ENCODE measurements around the gene ADAMTS19. TPM values are rescaled to one million over a fixed set of nuclear protein-coding genes. Genes with fewer than 3 reads are reported as not detected.
A peak's percentile ranks its signal among the peaks of the same experiment; 100 is the strongest.

ADAMTS19 gene
- total and polyA plus RNA-seq, 9 of the 15 experiments (the other 6 are each of a cell fraction or from before 2014, with no cell fraction given): not detected

DNA sequence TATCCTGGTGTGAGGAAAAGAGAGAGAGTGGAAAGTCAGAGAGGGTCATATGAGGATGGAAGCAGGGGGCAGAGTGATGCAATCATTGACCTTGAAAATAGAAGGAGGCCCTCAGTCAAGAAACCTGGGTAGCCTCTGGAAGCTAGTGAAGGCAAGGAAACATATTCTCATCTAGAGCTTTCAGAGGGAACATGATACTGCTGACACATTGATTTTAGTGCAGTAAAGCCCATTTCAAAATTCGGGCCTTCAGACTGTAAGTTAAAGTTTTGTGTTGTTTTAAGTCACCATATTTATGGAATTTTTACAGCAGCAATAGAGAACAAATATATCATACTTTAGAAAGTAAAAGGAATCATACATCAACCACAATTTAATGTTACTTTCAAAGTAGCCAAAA is 87.0 kb downstream of the ADAMTS19 start:
- Histone ChIP-seq H3K9me1 (ENCODE audit: control insufficient read depth, insufficient read depth, low read length) (no peaks in the 10 kb centered on the region), H3K9ac (ENCODE audit: insufficient read depth in 1 of 2, low read depth in 2 of 2, low read length in 2 of 2) (no peak overlapping the region), H3K27me3 (ENCODE audit: control insufficient read depth in 2 of 2, insufficient read depth in 2 of 2, low read length in 2 of 2) (no peaks in the 10 kb centered on the region), H3K79me2 (ENCODE audit: control insufficient read depth, insufficient read depth, low read length) (no peaks in the 10 kb centered on the region), H2AFZ (ENCODE audit: low read depth, low read length) (no peak overlapping the region), H3K27ac (ENCODE audit: extremely low read depth, low read depth, low read length) (no peak overlapping the region), H3K4me1 (replicated peaks in 1 of 2; ENCODE audit: control insufficient read depth in 2 of 2, insufficient read depth in 2 of 2, low read length in 2 of 2) (no peaks in the 10 kb centered on the region), H3K36me3 (ENCODE audit: control insufficient read depth, insufficient read depth, low read length) (no peaks in the 10 kb centered on the region), H3K4me3 (no peak overlapping the region), H3K4me2 (ENCODE audit: insufficient read depth, low read length) (no peak overlapping the region), H4K20me1 (replicated peaks; ENCODE audit: control insufficient read depth, insufficient read depth, low read length) (no peaks in the 10 kb centered on the region), H3K9me3 (replicated peaks; ENCODE audit: control insufficient read depth, insufficient read depth, low read depth, low read length) (no peaks in the 10 kb centered on the region)
- DNase-seq (ENCODE audit: extremely low read depth in 1 of 4, low spot score in 3 of 4): no peak
- no peak for ATAC-seq
- TF ChIP-seq C11orf30 (IDR thresholded peaks at IDR 0.05; ENCODE audit: low read depth) (peak; percentile 9; the same call in 1 of the 2 replicates), POLR3G (IDR thresholded peaks at IDR 0.05; ENCODE audit: extremely low read depth, insufficient read length, insufficient replicate concordance) (no peak), ZNF274 (IDR thresholded peaks at IDR 0.05; ENCODE audit: borderline replicate concordance, low read depth, low read length) (no peak), ZNF212 (CRISPR knock-in tag; IDR thresholded peaks at IDR 0.05) (no peak), ZNF324 (CRISPR knock-in tag; IDR thresholded peaks at IDR 0.05) (no peak), RBFOX2 (IDR thresholded peaks at IDR 0.05; ENCODE audit: low read depth, low read length) (no peak), ZNF316 (IDR thresholded peaks at IDR 0.05) (peak; percentile 8; the same call in 1 of the 2 replicates), E2F3 (CRISPR knock-in tag; IDR thresholded peaks at IDR 0.05) (no peak), MBD2 (IDR thresholded peaks at IDR 0.05; ENCODE audit: borderline replicate concordance, low read depth) (no peak), ZNF445 (CRISPR knock-in tag; IDR thresholded peaks at IDR 0.05; ENCODE audit: low read depth) (no peak)
- TF ChIP-seq, protein P1, sequence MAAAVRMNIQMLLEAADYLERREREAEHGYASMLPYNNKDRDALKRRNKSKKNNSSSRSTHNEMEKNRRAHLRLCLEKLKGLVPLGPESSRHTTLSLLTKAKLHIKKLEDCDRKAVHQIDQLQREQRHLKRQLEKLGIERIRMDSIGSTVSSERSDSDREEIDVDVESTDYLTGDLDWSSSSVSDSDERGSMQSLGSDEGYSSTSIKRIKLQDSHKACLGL (CRISPR knock-in tag; IDR thresholded peaks at IDR 0.05; ENCODE audit: borderline replicate concordance, poor library complexity, severe bottlenecking): no peak
- TF ChIP-seq, protein P2, sequence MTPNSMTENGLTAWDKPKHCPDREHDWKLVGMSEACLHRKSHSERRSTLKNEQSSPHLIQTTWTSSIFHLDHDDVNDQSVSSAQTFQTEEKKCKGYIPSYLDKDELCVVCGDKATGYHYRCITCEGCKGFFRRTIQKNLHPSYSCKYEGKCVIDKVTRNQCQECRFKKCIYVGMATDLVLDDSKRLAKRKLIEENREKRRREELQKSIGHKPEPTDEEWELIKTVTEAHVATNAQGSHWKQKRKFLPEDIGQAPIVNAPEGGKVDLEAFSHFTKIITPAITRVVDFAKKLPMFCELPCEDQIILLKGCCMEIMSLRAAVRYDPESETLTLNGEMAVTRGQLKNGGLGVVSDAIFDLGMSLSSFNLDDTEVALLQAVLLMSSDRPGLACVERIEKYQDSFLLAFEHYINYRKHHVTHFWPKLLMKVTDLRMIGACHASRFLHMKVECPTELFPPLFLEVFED (CRISPR knock-in tag; conservative IDR thresholded peaks at IDR 0.05): no peak
- TF ChIP-seq, protein P3, sequence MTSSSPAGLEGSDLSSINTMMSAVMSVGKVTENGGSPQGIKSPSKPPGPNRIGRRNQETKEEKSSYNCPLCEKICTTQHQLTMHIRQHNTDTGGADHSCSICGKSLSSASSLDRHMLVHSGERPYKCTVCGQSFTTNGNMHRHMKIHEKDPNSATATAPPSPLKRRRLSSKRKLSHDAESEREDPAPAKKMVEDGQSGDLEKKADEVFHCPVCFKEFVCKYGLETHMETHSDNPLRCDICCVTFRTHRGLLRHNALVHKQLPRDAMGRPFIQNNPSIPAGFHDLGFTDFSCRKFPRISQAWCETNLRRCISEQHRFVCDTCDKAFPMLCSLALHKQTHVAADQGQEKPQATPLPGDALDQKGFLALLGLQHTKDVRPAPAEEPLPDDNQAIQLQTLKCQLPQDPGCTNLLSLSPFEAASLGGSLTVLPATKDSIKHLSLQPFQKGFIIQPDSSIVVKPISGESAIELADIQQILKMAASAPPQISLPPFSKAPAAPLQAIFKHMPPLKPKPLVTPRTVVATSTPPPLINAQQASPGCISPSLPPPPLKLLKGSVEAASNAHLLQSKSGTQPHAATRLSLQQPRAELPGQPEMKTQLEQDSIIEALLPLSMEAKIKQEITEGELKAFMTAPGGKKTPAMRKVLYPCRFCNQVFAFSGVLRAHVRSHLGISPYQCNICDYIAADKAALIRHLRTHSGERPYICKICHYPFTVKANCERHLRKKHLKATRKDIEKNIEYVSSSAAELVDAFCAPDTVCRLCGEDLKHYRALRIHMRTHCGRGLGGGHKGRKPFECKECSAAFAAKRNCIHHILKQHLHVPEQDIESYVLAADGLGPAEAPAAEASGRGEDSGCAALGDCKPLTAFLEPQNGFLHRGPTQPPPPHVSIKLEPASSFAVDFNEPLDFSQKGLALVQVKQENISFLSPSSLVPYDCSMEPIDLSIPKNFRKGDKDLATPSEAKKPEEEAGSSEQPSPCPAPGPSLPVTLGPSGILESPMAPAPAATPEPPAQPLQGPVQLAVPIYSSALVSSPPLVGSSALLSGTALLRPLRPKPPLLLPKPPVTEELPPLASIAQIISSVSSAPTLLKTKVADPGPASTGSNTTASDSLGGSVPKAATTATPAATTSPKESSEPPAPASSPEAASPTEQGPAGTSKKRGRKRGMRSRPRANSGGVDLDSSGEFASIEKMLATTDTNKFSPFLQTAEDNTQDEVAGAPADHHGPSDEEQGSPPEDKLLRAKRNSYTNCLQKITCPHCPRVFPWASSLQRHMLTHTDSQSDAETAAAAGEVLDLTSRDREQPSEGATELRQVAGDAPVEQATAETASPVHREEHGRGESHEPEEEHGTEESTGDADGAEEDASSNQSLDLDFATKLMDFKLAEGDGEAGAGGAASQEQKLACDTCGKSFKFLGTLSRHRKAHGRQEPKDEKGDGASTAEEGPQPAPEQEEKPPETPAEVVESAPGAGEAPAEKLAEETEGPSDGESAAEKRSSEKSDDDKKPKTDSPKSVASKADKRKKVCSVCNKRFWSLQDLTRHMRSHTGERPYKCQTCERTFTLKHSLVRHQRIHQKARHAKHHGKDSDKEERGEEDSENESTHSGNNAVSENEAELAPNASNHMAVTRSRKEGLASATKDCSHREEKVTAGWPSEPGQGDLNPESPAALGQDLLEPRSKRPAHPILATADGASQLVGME (CRISPR knock-in tag; IDR thresholded peaks at IDR 0.05): no peak
- ChIA-PET CTCF (ENCODE audit: low intra/inter-chr PET ratio) (no interaction called here), POLR2A (no interaction called here)
- WGBS (ENCODE audit: insufficient coverage, low coverage, missing lambda C conversion rate): 0% methylated on average over 1 of the region's 1 CpG
- FAIRE-seq: no peak
- in situ Hi-C loops (cut with MboI) (no loop called here), intact Hi-C loops (cut with micrococcal nuclease) (no loop called here)
- BruUV-seq (replicated peaks): no TSS peak

Measured in K562 (cell line).